HG03139 (cell line): ENCODE results near the gene RNF31.

Experiments used
- ATAC-seq: cut with Tn5 transposase; IDR thresholded peaks from one replicate; pipeline ENCODE4 v1.9.1; 2021; ENCODE audit not compliant: unreplicated experiment

RNF31 gene

DNA sequence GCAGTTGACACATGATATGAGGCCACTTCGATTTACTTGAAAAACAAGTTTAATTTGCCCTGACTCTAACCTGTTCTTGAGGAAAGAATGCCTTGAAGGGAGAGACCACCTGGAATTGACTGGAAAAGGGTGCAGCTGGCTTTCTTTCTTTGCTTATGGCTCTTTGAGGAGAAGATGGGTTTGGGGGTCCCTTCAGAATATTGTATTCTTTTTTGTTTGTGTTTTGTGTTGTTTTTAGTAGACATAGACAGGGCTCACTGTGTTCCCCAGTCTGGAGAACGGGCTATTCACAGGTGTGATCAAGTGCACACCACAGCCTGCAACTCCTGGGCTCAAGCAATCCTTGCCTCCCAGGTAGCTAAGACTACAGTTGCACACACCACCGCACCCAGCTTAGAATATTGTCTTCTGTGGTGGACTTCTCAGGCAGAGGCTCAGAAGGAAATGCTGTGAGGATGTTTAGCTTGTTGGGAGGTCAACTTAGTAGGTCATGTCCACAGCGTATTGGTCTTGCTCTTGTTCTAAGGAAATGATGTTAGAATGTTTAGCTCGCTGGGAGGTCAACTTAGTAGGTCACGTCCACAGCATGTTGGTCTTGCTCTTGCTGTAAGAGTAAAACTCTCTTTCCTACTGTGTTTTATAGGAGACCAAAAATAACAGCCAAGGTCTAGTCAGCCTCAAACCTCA, 31.0 kb upstream of the RNF31 start:
- ATAC-seq: no peak

DNA sequence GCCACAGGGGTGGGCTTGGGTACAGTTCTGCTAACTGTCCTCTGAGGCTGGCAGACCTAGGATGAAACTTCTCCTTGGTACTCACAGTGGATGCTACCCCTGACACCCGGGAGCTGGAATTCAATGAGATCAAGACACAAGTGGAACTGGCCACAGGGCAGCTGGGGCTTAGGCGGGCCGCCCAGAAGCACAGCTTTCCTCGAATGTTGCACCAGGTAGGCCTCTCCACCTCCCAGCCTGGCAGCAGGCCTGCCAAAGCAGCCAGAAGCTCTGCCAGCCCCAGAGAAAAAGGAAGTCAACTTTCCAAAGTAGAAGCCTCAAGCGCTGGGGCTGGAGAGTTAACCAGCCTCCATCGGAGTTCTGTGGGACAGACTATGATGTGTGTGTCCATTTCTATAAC, 30.1 kb upstream of the RNF31 start:
- no peak for ATAC-seq

DNA sequence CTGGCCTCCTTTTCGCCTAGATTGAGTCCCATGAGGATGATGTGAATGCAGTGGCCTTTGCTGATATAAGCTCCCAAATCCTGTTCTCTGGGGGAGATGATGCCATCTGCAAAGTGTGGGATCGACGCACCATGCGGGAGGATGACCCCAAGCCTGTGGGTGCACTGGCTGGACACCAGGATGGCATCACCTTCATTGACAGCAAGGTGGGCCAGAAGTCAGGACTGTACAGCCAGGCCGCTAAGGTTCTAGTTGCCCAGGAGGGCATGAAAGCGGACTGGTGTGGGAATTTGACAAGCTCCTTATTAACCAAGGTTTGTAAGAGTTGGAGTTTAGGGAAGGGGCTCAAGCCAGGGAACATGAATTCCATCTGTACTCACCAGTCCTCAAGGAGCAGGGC, 27.6 kb upstream of the RNF31 start:
- no peak for ATAC-seq

DNA sequence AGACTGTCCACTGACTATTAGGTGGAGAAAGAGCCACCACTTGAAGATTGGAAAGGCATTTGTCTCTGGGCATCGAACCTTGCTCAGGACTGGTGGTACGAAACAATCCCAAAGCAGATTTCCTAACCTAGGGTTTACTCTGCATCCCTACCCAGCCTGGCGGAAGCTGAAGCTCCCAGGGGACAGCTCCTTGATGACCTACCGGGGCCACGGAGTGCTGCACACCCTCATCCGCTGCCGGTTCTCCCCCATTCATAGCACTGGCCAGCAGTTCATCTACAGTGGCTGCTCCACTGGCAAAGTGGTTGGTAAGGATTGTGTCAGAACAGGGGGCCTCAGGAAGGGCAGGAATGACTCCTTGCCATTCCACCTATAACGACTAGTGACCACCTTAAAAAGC, 26.1 kb upstream of the RNF31 start:
- ATAC-seq: no peak

DNA sequence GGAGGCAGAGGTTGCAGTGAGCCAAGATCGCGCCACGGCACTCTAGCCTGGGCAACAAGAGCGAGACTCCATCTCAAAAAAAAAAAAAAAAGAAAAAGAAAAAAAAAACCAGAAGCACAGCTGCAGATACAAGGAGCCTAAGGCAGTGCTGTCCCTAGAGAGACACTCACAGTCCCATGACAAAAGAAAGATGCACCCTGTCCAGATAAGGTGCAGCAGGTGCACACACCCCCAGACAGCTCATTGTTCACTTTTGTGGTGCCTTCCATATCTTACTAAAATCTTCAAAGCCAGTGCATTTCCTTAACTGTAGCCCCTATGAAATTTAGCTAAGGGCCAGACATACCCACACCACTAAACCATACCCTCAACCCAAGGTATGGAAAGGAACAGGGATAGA, 24.9 kb upstream of the RNF31 start:
- no peak for ATAC-seq

DNA sequence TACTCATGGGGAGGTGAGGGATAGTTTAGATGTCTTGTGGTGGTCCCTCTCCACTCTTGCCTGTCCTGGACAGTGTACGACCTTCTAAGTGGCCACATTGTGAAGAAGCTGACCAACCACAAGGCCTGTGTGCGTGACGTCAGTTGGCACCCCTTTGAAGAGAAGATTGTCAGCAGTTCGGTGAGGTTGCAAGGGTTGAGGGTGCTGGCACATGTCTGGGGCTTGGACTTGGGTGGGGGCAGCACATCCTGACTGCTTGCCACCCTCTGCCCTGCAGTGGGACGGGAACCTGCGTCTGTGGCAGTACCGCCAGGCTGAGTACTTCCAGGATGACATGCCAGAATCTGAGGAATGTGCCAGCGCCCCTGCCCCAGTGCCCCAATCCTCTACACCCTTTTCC, 24.4 kb upstream of the RNF31 start:
- no peak for ATAC-seq

DNA sequence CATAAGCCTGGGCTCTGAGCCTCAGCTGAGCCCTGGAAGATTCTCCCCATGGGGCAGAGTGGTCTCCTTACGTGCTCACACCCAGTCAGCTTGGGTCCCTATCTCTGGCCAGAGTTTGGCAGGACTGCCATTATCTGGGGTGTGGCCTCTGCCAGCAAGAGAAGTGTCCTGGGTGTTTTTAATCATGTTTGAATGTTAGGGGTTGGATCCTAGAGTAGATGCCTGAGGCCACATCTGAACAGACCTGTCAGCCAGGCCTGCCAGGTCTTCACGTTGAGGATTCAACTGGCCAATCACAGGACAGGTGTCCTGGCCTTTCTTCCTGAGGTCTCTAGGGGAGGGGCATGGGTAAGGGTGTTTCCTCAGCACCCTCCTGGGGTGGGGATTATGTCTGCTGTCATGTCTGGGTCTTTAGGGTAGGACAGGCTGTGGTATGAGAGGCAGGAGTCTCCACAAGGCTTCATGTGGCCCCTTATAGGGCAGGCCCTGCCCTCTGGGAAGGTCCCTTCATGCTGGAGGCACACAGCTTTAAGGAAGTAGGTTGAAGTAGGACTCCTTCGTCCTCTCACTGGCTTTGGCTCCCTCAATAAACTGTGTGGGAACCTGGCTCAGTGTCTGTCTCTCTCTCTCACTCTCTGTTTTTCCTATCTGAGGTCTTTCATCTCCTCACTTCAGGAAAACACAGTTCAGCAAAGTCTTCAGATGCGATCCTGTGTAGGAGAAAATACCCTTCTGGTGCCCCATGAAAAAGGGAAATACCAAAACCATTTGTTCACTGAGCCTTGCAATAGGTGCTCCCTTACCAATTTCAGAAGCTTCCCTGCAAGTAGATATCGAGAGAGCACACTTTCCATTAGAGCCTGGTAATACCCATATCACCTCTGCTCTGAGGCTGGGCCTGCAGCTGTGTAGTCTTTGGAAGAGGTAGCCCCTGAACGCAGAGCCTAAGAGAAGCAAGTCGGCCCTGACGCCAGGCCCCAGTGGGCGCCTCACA, 23.6 kb upstream of the RNF31 start:
- ATAC-seq: no peak

DNA sequence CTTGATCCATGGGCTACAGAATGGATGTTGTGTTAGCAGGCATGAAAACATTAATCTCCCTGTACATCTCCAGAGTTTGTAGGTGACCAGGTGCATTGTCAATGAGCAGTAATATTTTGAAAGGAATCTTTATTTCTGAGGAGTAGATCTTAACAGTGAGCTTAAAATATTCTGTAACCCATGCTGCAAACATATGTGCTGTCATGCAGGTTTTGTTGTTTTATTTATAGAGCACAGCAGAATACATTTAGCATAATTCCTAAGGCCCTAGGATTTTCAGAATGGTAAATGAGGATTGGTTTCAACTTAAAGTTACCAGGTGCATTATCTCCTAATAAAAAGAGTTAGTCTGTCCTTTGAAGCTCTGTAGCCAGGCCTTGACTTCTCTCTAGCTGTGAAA, 20.4 kb upstream of the RNF31 start:
- ATAC-seq: no peak

DNA sequence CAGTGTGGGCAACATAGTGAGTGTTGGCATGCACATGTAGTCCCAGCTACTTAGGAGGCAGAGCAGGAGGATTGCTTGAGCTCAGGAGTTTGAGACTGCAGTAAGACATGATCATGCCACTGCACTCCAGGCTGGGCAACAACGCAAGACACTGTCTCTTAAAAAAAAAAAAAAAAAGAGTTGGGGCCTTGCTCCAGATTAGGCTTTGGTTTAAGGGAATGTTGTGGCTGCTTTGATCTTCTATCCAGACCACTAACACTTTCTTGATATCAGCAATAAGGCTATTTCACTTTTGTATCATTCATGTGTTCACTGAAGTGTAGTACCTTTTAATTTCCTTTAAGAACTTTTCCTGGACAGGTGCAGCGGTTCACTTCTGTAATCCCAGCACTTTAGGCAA, 19.6 kb upstream of the RNF31 start:
- no peak for ATAC-seq

DNA sequence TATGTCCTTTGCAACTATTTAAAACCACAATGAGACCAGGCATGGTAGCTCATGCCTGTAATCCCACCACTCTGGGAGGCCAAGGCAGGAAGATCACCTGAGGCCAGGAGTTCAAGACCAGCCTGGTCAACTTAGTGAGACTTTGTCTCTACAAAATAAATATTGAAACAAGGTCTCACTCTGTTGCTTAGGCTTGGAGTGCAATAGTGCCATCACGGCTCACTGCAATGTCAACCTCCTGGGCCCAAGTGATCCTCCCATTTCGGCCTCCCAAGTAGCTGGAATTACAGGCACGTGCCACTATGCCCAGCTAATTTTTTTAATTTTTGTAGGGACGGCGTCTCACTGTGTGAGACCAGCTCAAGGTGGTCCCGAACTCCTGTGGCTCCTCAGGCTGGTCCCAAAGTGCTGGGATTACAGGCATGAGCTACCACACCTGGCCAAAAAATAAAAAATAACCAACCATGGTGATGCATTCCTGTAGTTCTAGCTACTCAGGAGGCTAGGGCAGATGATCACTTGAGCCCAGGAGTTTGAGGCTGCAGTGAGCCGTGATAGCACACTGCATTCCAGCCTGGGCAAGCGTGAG, 17.8 kb upstream of the RNF31 start:
- no peak for ATAC-seq

DNA sequence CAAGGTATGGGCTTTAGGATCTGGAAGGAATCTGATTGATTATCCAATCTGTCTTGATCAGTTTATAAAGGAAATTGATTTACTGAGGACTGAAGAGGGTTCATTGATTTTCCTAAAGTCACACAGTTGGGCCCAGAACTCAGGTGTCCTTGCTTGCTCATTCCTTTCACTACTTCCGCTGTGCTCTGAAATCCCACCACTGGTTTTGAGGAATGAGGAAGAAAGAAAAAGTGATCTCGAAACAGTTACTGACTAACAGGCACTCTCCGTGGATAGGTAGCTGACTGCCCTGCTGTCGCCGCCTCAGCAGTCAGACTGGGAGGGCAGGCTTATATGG, 16.9 kb upstream of the RNF31 start, which contains the start of gene FITM1:
FITM1 (plus strand) TSS at position 280 of the 337 bp plus-strand sequence. CDS start 905 bp downstream, outside the sequence.
- ATAC-seq: no peak

DNA sequence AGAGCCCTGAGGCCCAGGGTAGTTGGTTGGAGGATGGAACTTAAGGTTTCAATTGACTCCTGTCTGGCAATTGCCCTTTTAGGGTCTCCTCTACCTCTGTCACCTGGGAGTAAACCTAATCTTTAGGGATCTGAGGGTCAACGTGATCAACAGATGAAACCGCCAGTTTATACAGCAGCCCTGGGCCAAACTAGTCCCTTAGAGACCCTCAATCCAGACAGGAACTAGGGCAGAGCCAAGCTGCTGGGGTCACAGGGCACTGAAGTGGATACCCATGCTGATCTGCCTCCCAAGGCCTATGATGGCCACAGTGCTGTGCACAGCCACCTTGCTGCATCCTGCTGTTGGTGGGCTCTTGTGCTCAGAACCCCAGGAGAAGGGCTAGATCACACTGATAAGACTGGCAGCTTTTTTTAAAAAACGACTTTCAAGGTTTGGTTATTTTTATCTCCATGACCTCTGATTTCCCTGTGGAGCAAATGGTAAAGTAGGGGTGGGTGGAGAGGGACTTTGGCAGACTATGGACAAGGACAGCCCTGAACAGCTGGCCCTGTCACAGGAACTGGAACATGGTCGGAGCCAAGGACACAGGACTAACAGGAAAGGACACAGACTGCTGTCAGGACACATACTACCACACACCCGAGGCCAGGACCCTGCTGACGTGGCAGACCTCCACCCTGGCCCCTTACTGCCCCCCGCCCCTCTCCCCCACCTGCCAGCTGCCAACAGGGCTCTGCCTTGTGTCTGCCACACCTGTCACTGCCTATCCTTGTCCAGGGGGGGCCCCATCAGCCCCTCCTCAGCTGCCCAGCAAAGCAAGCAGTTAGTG, 16.4 kb upstream of the RNF31 start:
- ATAC-seq: no peak

DNA sequence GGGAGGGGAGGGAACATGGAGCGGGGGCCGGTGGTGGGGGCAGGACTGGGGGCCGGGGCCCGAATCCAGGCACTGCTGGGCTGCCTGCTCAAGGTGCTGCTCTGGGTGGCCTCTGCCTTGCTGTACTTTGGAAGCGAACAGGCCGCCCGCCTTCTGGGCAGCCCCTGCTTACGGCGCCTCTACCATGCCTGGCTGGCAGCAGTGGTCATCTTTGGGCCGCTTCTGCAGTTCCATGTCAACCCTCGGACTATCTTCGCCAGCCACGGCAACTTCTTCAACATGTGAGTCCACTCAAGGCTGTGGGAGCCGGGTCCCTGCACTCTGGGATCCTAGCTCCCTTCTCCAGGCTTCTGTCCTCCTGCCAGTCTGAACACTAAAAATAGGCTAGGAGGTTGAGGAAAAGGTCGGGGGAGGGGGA, 15.7 kb upstream of the RNF31 start:
- no peak for ATAC-seq

DNA sequence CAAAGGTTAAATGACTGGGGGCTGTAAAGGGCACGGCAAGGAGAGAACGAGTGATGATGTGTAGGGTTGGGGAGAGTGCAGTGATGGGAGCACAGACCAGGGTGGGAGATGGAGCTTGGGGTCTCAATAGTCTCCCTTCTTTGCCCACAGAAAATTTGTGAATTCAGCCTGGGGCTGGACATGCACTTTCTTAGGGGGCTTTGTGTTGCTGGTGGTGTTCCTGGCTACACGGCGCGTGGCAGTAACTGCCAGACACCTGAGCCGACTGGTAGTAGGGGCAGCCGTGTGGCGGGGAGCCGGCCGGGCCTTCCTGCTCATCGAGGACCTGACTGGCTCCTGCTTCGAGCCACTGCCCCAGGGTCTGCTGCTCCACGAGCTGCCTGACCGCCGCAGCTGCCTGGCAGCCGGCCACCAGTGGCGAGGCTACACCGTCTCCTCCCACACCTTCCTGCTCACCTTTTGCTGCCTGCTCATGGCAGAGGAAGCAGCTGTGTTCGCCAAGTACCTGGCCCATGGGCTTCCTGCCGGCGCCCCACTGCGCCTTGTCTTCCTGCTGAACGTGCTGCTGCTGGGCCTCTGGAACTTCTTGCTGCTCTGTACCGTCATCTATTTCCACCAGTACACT, 15.1 kb upstream of the RNF31 start:
- no peak for ATAC-seq

DNA sequence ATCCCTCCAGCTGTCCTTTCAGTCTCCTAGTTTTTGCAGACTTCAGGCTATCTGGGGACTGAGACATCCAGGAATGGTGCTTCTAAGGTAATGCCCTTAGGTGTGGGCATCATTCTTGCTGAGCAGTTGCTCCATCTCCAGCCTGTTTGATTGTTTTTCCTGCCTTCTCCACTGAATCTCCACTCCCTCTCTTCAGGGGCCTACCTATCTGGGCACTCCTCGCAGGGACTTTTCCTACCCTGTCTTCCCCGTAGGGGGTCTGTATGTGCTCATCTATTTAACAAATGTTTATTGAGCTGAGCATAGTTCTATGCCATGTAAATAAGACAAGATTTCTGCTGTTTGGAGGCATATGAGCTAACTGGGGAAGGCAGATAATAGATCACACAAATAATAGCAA, 14.3 kb upstream of the RNF31 start:
- no peak for ATAC-seq

DNA sequence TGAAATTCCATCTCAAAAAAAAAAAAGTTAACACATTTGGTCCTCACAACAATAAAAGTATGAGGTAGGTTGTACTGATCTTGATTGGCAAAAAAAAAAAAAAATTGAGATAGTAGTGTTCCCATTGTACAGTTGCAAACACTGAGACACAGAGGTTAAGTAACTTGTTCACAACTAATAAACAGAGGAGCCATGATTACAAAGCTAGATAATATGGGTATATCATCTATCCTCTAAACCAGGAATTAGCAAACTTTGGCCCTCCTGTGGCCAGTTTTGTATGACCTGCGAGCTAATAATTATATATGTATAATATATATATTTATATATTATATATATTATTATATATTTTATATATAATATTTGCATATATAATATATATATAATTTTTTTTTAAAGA, 13.6 kb upstream of the RNF31 start:
- ATAC-seq: no peak

DNA sequence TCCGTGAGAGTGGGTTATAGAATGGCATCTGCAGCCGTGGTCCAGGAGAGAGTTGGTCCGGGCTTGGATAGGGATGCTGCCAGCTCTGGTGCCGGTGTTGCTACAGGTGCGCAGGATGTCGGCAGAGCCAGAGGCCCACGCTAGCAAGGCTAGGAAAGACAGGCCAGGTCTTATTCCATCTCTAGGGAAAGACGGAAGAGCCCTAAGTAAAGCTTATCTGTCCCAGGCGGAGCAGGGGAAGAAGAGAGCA, 11.8 kb upstream of the RNF31 start:
- ATAC-seq: no peak

DNA sequence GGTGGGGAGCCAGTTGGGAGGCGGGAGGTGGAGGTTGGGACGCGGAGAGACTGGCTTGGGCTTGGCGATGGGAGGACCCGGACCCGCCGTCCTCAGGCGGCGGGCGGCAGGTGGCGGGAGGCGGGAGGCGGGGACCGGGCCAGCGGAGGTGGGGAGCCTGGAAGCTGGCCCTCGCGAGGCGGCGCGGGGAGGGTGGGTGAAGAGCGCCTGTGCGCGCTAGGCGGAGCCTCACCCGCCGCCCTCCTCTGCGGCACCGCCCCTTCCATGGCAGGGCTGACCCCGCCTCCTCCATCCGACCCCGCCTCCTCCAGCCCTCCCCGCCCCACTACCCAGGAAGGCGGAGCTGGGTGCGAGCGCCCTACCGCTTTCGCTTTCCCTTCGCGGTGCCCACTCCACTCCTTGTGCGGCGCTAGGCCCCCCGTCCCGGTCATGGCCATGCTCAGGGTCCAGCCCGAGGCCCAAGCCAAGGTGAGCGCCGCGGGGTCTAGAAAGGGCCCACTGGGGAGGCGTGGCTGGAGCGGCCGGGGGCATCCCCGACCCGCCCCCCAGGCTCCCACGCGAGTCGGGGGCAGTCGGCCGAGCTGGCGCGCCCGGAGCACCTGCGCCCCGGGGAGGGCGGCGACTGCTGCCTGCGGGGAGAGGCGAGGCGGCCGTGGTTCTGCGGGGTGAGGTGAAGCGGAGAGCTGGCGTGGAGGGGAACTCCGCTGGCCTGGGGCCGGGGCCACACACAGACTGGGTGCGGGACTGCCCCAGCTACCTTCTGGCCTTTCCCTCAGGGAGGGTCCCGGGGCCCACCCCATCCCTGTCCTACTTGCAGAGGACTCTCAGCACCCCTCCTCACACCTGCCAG, 11.2 kb upstream of the RNF31 start, which contains the start of gene PSME1:
PSME1 (plus strand) TSS at position 361 of the 850 bp plus-strand sequence; CDS start at position 430, 69 bp downstream.
- peak; percentile 78 for ATAC-seq

DNA sequence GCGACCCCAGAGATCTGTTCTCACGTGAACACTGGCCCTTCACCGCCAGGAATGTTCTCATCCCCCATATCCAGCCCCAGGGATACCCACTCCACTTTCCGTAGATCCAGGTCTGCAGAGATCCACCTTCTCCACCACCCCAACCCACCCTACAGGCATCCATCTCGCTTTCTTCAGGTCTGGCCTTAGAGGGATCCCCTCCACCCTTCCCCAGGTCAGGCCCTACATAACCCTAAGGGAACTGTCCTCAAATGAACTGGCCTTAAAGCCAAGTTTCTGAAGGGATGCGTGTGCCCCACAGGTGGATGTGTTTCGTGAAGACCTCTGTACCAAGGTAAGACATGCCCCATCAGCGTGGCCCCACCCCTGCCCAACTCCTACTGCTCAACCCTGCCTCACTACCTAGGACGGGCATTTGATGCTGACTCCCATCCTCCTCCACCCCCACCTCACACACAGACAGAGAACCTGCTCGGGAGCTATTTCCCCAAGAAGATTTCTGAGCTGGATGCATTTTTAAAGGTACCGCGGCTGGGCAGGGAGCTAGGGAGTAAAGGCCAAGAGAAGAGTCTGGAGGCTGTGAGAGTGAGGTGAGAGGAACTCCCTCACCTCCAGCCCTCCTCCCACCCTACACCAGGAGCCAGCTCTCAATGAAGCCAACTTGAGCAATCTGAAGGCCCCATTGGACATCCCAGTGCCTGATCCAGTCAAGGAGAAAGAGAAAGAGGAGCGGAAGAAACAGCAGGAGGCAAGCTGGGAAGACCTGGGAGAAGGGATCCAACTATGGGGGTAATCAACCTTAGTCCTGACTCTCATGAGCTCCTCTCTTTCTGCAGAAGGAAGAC, 10.4 kb upstream of the RNF31 start:
- ATAC-seq: no peak
